NCI-H510A treated with DMSO at 0.1 percent for 48 hours (cell line): ENCODE measurements around the gene TMEM120B.

Experiments
- DNase-seq: peaks from one replicate; lab custom pipeline; 2025; lab: John Stamatoyannopoulos, UW

TMEM120B gene

GRCh38 chr12:121819212-121819949, 106.8 kb downstream of the TMEM120B start:
- DNase-seq, result no peak

GRCh38 chr12:121820056-121820455, 107.5 kb downstream of the TMEM120B start:
- no peak for DNase-seq

DNA sequence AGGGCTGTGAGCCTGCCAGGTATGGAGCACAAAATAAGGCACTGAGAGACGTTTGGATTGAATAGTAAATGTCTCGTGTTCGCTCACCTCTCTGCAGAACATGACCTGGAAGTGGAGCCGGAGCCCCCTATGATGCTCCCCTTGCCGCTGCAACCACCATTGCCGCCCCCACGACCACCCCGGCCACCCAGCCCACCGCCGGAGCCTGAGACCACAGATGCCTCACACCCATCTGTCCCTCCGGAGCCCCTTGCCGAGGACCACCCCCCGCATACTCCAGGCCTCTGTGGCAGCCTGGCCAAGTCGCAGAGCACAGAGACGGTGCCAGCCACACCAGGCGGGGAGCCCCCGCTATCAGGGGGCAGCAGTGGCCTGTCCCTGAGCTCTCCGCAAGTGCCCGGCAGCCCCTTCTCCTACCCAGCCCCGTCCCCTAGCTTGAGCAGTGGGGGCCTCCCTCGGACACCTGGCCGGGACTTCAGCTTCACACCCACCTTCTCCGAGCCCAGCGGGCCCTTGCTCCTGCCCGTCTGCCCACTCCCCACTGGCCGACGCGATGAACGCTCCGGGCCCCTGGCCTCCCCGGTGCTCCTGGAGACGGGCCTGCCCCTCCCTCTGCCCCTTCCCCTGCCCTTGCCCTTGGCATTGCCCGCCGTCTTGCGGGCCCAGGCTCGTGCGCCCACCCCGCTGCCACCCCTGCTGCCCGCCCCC, 110.0 kb downstream of the TMEM120B start:
- no peak for DNase-seq

- no peak for DNase-seq
Measured at GRCh38 chr12:121823101-121823726, 110.7 kb downstream of the TMEM120B start.

DNA sequence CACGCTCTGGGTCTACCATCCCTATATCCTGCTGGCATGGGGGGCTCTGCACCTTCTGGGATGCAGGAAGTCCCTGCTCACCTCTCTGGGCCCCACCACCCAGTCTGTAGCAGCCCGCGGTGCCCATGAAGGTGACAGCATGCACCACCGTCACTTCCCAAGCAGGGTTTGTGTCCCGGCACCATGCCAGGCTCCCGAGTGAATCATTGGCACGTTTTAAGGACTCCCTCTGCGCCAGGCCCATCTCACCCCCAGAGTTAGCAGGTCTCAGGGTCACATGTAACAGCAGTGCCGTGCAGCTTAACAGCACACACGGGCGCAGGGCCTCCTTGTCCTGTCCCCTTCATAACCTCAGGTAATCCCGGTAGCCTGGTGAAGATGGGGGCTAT, 111.2 kb downstream of the TMEM120B start:
- no peak for DNase-seq

DNA sequence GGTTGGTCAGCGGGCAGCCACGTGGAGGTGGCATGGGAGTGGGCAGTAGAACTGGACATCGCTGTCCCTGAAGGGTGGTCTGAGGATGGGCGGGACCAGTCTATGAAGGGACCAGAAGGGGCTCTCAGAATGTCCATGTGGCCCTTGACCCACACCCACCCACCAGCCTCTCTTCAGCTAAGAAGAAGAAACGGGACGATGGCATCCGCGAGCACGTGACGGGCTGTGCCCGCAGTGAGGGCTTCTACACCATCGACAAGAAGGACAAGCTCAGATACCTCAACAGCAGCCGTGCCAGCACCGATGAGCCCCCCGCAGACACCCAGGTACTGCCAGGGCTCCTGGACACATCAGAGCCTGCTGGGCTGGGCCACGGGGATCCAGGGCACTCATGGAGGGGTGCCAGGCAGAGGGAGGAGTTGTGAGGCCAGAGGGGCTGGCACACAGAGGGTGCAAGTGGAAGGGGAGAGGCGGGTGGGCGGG, 112.5 kb downstream of the TMEM120B start:
- no peak for DNase-seq

GRCh38 chr12:121826318-121827150, 114.0 kb downstream of the TMEM120B start:
- no peak for DNase-seq

DNA sequence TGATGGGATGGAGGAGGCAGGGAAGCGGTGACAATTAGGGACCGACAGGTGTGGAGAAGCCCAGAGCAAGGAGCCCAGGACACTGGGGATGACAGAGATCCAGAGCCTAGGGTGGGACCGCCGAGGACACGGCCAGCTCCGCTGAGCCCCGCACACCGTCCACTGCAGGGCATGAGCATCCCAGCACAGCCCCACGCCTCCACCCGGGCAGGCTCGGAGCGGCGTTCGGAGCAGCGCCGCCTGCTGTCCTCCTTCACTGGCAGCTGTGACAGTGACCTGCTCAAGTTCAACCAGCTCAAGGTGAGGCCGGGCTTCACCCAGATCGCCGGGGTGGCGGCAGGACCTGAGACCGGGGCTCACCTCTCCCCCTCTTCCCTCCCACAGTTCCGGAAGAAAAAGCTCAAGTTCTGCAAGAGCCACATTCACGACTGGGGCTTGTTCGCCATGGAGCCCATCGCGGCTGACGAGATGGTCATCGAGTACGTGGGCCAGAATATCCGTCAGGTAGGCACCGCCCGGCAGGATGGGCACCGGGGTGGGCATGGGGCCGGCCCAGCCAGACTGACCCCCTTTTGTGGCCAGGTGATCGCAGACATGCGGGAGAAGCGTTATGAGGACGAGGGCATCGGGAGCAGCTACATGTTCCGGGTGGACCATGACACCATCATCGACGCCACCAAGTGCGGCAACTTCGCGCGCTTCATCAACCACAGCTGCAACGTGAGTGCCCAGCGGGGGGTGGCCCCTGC, 115.0 kb downstream of the TMEM120B start:
- no peak for DNase-seq

- no peak for DNase-seq
Measured at GRCh38 chr12:121828306-121828705, 115.8 kb downstream of the TMEM120B start.

DNA sequence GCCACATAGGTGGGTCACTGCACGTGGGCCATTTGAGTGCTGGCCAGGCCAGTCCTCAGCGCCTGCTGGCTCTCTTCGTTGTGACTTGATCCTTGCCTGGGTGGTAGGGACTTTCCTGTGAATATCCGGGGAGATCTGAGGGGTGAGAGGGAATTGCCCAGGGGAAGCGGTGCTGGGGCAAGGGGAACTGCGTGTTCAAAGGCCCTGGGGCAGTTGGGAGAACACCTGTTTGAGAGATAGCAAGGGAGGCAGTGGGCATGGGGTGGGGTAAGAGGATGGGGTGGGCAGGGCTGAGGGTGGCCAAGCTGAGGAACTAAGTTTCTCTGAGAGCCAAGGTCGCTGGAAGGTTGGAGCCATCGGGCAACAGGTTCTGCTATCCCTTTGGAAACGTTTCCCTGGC, 116.3 kb downstream of the TMEM120B start:
- no peak for DNase-seq

DNA sequence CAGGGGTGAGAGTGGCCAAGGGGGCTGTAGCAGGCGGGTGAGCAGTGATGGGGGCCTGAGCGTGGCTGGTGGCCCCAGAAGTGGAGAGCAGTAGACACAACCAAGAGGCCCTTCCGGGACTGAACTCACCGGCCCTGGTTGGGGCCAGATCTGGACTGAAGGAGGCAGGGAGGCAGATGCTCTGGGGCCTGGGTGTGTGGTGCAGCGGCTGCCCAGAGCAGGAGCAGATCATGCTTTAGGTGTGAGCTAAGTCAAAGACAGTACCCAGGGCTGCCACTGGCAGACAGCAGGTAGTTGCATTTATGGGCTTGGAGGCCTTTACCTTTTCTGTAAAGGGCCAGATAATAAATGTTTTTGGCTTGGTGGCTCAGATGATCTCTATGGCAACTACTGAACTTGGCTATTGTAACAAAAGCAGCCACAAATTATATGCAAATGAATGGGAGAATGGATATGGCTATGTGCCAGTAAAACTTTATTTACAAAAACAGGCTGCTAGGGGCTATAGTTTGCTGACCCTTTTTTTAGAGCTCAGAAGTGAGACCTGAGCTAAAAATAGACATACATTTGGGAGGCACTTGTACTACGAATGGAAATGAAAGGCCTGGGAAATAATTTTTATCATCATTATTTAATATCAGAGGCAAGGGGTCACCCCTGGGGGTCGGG, 116.8 kb downstream of the TMEM120B start:
- DNase-seq, result no peak

DNA sequence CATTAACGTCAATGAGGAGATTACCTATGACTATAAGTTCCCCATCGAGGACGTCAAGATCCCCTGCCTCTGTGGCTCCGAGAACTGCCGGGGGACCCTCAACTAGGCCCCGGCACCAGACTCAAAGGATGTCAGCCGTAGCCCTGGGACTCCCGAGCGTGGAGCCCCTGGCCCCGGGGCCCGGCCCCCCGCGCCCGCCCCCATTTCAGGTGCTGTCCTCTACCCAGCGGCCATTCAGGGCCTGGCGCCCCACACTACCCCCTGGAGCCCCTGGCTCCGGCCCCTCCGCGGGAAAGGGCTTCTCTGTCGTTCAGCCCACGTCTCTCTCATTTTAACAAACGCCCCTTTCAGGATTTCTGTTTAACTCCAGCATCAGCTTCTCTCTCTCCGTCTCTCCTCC, 117.6 kb downstream of the TMEM120B start:
- DNase-seq, result no peak

- no peak for DNase-seq
Measured at GRCh38 chr12:121830588-121831265, 118.2 kb downstream of the TMEM120B start.
